GM15510 (cell line): ENCODE results near the gene MBTPS1.

Experiments used
- POLR2A ChIP-seq: IDR thresholded peaks from 3 replicates; pipeline ENCODE4 v1.6.1; 2011; ENCODE audit warnings: borderline replicate concordance; ENCODE audit not compliant: insufficient read length; ENCODE audit errors: extremely low read depth

The MBTPS1 gene

DNA sequence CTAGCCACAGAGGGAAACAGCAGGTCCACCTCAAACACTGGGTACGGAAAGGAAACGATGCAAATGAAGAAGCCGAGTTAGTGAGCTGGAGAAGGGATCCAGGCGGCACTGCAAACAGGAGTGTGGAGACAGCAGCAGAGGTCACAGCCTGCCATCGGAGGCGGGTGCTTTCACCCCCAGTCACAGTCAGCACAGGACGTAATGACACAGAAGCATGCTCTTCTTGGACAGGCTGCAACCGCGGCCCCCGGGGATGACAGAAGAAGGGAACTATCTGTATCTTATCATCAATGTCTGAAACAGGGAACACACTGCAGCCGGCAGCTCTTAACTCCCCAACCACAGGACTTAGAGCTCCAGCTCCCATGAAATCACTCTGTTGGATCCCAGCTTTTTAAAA, 58.1 kb downstream of the MBTPS1 start:
- TF ChIP-seq POLR2A = no peak

- TF ChIP-seq POLR2A = no peak
Observed at GRCh38 chr16:84058211-84058610, 58.5 kb downstream of the MBTPS1 start.

DNA sequence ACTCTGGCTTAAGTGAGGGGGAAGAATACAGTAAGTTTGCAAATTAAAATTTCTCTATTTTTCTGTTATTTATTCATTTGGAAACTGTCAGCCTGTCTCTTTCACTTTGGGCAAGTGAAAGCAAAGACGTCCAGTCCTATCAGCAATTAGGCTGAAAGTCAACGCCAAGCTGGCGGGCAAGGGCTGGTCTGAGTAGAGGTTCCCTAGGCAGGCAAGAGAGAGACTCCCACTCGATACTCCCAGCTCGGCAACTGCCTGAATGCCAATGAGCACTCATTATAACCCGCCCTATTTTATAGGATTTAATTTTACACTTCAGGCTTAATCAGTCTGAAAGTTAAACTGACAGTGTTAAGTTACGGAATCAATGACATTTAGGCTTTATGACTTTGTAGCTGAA, 59.8 kb downstream of the MBTPS1 start:
- TF ChIP-seq POLR2A = no peak

DNA sequence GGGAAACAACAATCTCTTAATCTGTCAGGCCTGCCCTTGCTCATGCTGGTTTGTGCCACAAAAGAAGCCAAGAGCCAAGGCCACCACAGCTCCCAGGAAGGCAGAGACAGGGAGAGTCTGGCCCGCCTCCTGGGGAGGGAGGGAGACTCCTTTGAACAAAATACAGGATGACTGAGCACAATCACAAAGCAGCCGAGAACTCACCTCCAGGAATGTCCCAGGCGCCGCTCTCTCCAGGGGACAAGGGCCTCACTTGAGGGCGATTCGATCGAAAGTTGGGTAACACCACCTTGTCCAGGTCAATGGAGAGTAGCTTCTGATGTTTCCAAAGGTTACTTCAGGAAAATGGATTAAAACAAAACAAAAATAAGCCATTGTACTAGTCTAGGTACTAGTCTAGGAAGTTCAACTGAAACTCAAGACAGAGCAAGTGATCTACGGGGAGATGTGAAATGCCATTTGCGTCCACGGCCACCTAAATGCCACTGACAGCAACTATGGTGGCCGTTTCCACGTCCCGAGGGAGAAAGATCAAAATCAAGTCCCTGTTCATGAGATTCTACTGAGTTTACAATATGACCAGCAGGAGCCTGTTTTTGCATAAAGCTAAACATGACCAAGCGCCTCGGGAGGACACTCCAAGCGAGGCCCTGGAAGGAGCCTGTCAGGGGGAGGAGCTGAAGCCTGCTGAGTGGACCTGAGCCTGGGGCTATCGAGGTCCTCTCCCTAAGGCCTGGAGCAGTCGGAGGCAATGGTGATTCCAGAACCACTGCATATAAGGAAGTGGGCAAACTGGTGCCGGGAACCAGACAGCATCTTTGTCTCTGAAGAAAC, 60.7 kb downstream of the MBTPS1 start:
- no peak for TF ChIP-seq POLR2A

DNA sequence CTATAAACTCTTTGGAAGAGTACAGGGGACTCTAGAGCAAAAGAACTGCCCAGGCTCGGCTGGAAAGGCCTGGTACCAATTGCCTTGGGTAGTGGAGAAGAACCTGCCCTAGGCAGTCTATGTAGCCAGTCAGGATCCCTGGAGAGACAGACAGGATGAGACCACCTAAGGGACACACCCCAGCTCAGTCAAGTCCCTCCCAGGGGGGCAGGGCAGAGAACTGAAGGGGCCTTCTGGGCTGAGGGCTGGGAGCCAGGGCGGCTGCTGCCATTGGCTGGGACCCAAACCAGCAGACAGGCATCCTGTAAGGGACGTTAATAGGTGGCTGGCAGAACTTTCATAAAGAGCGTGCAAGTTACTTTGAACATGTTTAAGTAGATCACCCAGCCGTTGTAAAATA, 61.4 kb downstream of the MBTPS1 start:
- TF ChIP-seq POLR2A = no peak

GRCh38 chr16:84054916-84055315, 61.8 kb downstream of the MBTPS1 start:
- no peak for TF ChIP-seq POLR2A

GRCh38 chr16:84054271-84054670, 62.5 kb downstream of the MBTPS1 start:
- no peak for TF ChIP-seq POLR2A

DNA sequence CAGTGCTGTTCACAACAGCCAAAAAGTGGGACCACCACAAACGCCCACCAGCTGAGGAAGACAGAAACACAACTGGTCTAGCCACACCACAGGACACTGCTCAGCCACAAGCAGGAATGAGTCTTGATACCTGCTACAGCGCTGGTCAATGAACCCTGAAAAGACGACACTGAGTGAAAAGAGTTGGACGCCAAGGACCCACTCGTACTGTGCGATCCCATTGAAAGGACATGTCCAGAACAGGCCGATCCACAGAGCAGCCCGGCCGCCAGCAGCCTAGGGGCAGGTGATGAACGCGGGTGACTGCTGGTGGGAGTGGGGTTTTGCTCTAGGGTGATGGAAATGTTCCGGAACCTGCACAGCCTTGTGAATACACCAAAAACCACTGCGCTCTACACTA, 63.5 kb downstream of the MBTPS1 start:
- no peak for TF ChIP-seq POLR2A

DNA sequence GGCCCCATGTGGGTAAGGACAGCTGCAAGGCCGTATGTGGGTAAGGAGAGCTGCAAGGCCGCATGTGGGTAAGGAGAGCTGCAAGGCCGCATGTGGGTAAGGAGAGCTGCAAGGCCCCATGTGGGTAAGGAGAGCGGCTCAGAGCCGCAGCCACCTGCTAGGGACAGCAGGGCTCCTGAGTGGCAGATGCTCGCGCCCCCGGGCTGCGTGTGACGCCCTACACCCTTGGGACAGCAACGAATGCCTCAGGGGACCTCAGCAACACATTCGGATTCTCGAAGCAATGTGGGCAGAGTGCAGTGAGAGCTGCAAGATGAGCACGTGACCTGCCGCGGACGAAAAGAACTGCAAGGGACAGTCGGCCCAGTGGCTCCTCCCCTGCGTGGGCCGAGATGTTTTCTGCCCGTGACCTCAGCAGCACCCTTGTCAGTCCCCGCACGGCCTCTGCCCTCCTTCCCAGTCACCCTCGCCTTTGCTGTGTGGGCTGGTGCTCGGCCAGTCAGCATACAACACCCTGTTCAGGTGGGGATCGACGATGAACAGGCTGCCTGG, 64.6 kb downstream of the MBTPS1 start:
- TF ChIP-seq POLR2A = no peak

DNA sequence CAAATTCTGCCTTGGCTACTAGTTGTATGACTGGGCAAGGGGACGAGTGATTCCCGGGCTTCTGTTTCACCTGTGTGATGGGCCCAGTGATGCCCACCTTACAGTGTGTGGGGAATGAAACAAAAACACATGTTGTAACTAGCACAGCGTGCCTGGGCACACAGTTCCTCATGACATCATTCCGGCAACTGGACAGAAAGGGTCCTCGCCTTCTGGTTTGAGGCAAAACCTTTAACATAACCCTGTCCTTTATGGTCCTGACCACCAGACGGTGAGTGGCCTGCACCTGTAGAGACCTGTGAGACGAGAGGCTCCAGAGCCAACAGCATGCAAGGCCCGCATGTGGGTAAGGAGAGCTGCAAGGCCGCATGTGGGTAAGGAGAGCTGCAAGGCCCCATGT, 66.4 kb downstream of the MBTPS1 start:
- TF ChIP-seq POLR2A = no peak

- TF ChIP-seq POLR2A = no peak
Observed at GRCh38 chr16:84049403-84050060, 67.2 kb downstream of the MBTPS1 start.

DNA sequence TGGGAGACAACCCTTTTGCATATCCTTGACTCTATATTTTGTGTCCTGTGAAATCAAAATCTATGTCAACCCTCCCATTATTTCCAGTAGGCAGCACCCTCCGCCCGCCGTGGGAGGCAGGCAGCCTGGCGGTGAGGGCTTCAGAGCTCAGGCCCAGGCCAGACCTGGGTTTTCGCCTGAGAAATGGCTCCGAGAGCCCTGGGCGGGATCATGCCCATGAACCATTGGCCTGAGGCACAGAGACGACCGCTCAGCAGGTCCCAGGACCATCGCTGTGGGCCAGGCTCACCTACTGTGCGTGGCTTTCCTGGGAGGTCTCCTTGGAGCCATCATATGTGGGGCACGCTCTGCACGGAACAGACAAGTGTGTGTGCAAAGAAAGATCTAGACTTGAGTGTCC, 67.9 kb downstream of the MBTPS1 start:
- TF ChIP-seq POLR2A = no peak

GRCh38 chr16:84048270-84048669, 68.5 kb downstream of the MBTPS1 start:
- no peak for TF ChIP-seq POLR2A

- TF ChIP-seq POLR2A = no peak
Observed at GRCh38 chr16:84047626-84048025, 69.1 kb downstream of the MBTPS1 start.

DNA sequence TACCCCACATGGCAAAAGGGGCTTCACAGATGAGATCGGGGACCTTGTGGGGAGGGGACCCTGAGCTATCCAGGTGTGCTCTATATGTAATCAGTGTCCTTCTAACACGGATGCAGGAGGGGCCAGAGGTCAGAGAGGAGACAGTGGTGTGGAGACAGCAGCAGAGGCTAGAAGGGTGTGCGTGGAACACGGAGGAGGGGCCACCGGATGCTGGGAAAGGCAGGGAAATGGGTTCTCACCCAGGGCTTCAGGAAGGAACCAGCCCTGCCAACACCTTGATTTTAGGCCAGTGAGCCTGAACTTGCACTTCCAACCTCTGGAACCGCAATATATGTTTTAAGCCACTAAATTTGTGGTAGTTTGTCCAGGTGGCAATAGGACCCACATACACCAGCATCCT, 69.5 kb downstream of the MBTPS1 start:
- no peak for TF ChIP-seq POLR2A
